ENCODE data around the gene JUP.

- TF ChIP-seq, protein P1, sequence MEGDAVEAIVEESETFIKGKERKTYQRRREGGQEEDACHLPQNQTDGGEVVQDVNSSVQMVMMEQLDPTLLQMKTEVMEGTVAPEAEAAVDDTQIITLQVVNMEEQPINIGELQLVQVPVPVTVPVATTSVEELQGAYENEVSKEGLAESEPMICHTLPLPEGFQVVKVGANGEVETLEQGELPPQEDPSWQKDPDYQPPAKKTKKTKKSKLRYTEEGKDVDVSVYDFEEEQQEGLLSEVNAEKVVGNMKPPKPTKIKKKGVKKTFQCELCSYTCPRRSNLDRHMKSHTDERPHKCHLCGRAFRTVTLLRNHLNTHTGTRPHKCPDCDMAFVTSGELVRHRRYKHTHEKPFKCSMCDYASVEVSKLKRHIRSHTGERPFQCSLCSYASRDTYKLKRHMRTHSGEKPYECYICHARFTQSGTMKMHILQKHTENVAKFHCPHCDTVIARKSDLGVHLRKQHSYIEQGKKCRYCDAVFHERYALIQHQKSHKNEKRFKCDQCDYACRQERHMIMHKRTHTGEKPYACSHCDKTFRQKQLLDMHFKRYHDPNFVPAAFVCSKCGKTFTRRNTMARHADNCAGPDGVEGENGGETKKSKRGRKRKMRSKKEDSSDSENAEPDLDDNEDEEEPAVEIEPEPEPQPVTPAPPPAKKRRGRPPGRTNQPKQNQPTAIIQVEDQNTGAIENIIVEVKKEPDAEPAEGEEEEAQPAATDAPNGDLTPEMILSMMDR (IDR thresholded peaks at IDR 0.05): no peak
- TF ChIP-seq POLR2AphosphoS5 (IDR thresholded peaks at IDR 0.05; ENCODE audit: low read depth, low read length): no peak
These were observed 24.1 kb downstream of the JUP start for GRCh38 chr17:41762391-41762790.
